Sigmoid colon (tissue), 7 donors: ENCODE results near the gene CHID1. TPM values are rescaled to one million over a fixed set of nuclear protein-coding genes. Genes with fewer than 3 reads are reported as not detected.

Source experiments
- DNase-seq: peaks from one replicate; pipeline ENCODE4 v3.0.0-alpha.2; 2019
- H3K27ac ChIP-seq, 4 donors: fragments of 200-600 bp; sonication (generic); one replicate each; pipeline ENCODE4 v1.5.1; 2016 to 2019; ENCODE audit warnings: mild to moderate bottlenecking in 1 of 4
- H3K27me3 ChIP-seq, 3 donors: fragments of 200-600 bp; sonication (generic); one replicate each; pipeline ENCODE4 v1.5.1; 2019; ENCODE audit warnings: mild to moderate bottlenecking in 1 of 3
- H3K36me3 ChIP-seq, 4 donors: fragments of 200-600 bp; sonication (generic); one replicate each; pipeline ENCODE4 v1.5.1; 2016 to 2019
- H3K4me1 ChIP-seq, 4 donors: fragments of 200-600 bp; sonication (generic); one replicate each; pipeline ENCODE4 v1.5.1; 2017 to 2019
- H3K4me3 ChIP-seq, 4 donors: fragments of 200-600 bp; sonication (generic); one replicate each; pipeline ENCODE4 v1.5.1; 2017 to 2019; ENCODE audit warnings: mild to moderate bottlenecking in 2 of 4, moderate library complexity in 1 of 4
- H3K9me3 ChIP-seq, 4 donors: fragments of 200-600 bp in 3 of 4; sonication (generic) in 3 of 4; one replicate each; pipeline versions ENCODE4 v1.5.1 to v1.6.1; 2013 to 2019
- CTCF ChIP-seq, 4 experiments: fragments of 450-650 bp in 3 of 4; fragments of 200-600 bp in 1 of 4; IDR thresholded peaks; one replicate each; pipeline ENCODE4 v1.5.1; 2016 to 2019; ENCODE audit warnings: antibody characterized with exemption in 4 of 4, mild to moderate bottlenecking in 3 of 4, moderate library complexity in 2 of 4
- EP300 ChIP-seq, 4 donors: sonication (generic); formaldehyde crosslinking; IDR thresholded peaks; one replicate each; pipeline ENCODE4 v1.6.1; 2017; ENCODE audit warnings: antibody characterized with exemption in 4 of 4
- POLR2A ChIP-seq, 2 donors: fragments of 450-650 bp; IDR thresholded peaks; one replicate each; pipeline ENCODE4 v1.6.1; 2016; ENCODE audit warnings: antibody characterized with exemption in 2 of 2, mild to moderate bottlenecking in 2 of 2, moderate library complexity in 2 of 2
- POLR2AphosphoS5 ChIP-seq, 4 donors: sonication (generic); formaldehyde crosslinking; IDR thresholded peaks; one replicate each; pipeline ENCODE4 v1.6.1; 2017; ENCODE audit warnings: antibody characterized with exemption in 4 of 4
- WGBS, 2 donors: extraction: QIAGEN DNeasy Blood & Tissue Kit; methylation state at CpG; one replicate each; pipeline ENCODE4 v1.1.7; 2013; 5-methylcytosine and 5-hydroxymethylcytosine counted together
- intact Hi-C: fragments of 100-400 bp; cut with DNase I; formaldehyde crosslinking; loops from one replicate; pipeline ENCODE4 v1.15.1; 2023
- polyA plus RNA-seq, 3 donors: library from polyadenylated mRNA; stranded (reverse); fragments of 200-250 nt; gene quantifications; one replicate each; pipeline ENCODE4 v1.2.3, GENCODE V29; 2013
- total RNA-seq, 4 donors: library from RNA; depleted of rRNA; stranded (reverse); fragments of >200 nt; gene quantifications; one replicate each; pipeline ENCODE4 v1.1.0, GENCODE V29; 2016
- donor health status: healthy with polysubstance abuse.
- donor health status: Bipolar disorder and iron deficiency.
- donor health status: healthy.

Gene CHID1
- total and polyA plus RNA-seq, 7 donors: 16.9 to 52.3 (median 47.1) TPM

DNA sequence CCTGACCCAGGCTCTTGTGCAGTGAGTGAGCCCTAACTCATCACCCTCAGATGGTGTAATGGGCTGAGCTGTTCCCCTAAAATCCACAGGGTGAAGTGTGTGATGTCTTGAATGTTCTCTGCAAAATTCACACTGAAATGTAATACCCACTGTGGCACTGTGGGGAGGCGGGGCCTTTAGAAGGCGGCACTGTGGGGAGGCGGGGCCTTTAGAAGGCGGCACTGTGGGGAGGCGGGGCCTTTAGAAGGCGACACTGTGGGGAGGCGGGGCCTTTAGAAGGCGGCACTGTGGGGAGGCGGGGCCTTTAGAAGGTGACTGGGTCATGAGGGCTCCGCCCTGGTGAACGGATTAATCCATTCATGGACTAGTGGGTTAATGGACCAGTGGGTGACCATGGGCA lies 33.0 kb downstream of the CHID1 start:
- no peak overlapping the region for H3K27ac ChIP-seq
- H3K27me3 ChIP-seq: no peaks in the 10 kb centered on the region
- H3K36me3 ChIP-seq: peaks cover 0 to 21% (median 4%) of the 10 kb centered on the region in 4 donors
- no peaks in the 10 kb centered on the region for H3K4me1 ChIP-seq
- intact Hi-C loops: no loop called here
- DNase-seq: no peak
- WGBS, 2 donors: 94 to 95% methylated on average over 11 of the region's 11 CpGs
- H3K9me3 ChIP-seq: no peaks in the 10 kb centered on the region
- H3K4me3 ChIP-seq: no peak overlapping the region
- TF ChIP-seq EP300 (IDR thresholded peaks at IDR 0.05) (no peak), POLR2AphosphoS5 (IDR thresholded peaks at IDR 0.05) (no peak), POLR2A (IDR thresholded peaks at IDR 0.05) (no peak), CTCF (IDR thresholded peaks at IDR 0.05) (no peak)

GRCh38 chr11:876545-876944 lies 34.1 kb downstream of the CHID1 start:
- Histone ChIP-seq H3K27me3 (no peaks in the 10 kb centered on the region), H3K4me3 (no peak overlapping the region), H3K27ac (no peak overlapping the region), H3K4me1 (no peaks in the 10 kb centered on the region), H3K36me3 (peaks cover 0 to 13% (median 4%) of the 10 kb centered on the region in 4 donors), H3K9me3 (no peaks in the 10 kb centered on the region)
- 85 to 88% methylated on average over 12 of the region's 12 CpGs for WGBS, 2 donors
- intact Hi-C loops: no loop called here
- DNase-seq: no peak
- TF ChIP-seq EP300 (IDR thresholded peaks at IDR 0.05) (no peak), POLR2AphosphoS5 (IDR thresholded peaks at IDR 0.05) (no peak), POLR2A (IDR thresholded peaks at IDR 0.05) (no peak), CTCF (IDR thresholded peaks at IDR 0.05) (no peak)

DNA sequence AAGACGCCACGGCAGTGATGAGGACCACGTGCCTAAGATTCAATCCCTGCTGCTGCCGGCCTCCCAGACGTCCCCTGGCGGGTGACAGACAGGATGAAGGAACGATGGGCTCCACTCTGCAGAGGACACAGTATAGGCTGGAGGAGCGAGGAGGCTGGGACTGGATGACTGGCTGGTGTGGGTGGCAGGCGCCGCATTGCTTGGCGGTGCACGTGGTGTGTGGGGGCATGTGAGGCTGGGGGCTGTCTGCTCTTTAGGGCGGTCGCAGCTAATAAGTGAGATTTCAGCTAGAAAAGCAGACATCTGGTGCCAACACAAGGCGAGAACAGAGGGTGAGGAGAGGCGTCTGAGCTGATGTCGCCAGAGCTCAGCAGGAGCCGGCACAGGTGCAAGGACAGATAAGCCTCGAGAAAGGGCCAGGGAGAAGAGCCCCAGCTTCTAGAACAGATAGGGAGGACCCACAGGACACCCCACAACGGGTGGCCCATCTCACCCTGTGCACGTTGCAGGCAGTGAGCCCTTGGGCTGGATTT lies 34.8 kb downstream of the CHID1 start:
- intact Hi-C loops: no loop called here
- Histone ChIP-seq H3K27ac (no peak overlapping the region), H3K4me3 (no peak overlapping the region), H3K36me3 (peaks cover 0 to 13% (median 4%) of the 10 kb centered on the region in 4 donors), H3K4me1 (no peaks in the 10 kb centered on the region), H3K9me3 (no peaks in the 10 kb centered on the region), H3K27me3 (no peaks in the 10 kb centered on the region)
- DNase-seq: no peak
- whole genome bisulfite sequencing, 2 donors: 92 to 94% methylated on average over 21 of the region's 21 CpGs
- TF ChIP-seq EP300 (IDR thresholded peaks at IDR 0.05): no peak

DNA sequence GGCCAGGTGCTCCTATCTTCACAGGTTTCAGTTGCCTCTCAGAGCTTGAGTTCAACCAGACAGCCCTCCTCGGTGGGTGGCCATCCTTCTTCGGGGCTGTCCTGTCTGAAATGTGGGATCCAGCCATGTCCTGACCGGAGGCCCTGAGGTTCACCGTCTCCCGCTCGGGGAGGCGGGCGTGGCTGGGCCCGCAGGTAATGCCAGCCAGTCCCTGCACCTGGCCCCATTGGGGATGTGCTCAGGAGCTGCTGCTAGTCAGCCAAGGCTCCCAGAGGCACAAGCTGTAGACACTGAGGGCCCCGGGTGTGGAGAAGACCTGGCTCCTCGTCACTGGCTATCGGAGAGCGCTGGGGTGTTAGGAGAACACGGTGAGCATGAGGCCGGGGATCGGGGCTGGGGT lies 35.4 kb downstream of the CHID1 start:
- WGBS, 2 donors: 73 to 89% methylated on average over 16 of the region's 16 CpGs
- Histone ChIP-seq H3K9me3 (no peaks in the 10 kb centered on the region), H3K4me3 (no peak overlapping the region), H3K27me3 (no peaks in the 10 kb centered on the region), H3K4me1 (no peaks in the 10 kb centered on the region), H3K27ac (no peak overlapping the region), H3K36me3 (peaks cover 0 to 10% (median 2%) of the 10 kb centered on the region in 4 donors)
- DNase-seq: no peak
- intact Hi-C loops: no loop called here
- TF ChIP-seq POLR2AphosphoS5 (IDR thresholded peaks at IDR 0.05) (no peak), CTCF (IDR thresholded peaks at IDR 0.05) (no peak), POLR2A (IDR thresholded peaks at IDR 0.05) (no peak), EP300 (IDR thresholded peaks at IDR 0.05) (no peak)

DNA sequence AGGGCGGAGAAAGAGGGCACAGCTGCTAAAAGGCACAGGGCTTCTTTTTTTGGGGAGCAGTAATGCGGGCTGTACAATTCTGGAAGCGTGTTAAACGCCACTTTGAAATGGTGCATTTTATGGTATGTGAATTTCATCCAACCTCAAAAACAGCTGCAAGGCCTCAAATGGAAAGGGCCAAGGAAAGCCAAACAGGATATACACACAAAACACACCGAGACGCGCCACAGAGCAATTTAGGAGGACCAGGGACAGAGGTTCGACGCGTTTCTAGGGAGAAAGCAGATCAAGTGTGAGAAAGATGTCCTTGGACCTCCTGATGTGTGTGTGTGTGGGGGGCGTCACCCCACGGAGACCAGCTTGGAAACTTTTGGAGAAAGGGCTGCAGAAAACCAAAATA lies 36.9 kb downstream of the CHID1 start:
- no peaks in the 10 kb centered on the region for H3K4me1 ChIP-seq
- DNase-seq: no peak
- H3K27ac ChIP-seq: no peak overlapping the region
- intact Hi-C loops: no loop called here
- TF ChIP-seq POLR2A (IDR thresholded peaks at IDR 0.05) (no peak), POLR2AphosphoS5 (IDR thresholded peaks at IDR 0.05) (no peak), CTCF (IDR thresholded peaks at IDR 0.05) (no peak), EP300 (IDR thresholded peaks at IDR 0.05) (no peak)
- no peaks in the 10 kb centered on the region for H3K27me3 ChIP-seq
- no peak overlapping the region for H3K4me3 ChIP-seq
- no peaks in the 10 kb centered on the region for H3K9me3 ChIP-seq
- WGBS, 2 donors: 74 to 80% methylated on average over 12 of the region's 12 CpGs
- peaks cover 0 to 10% (median 0%) of the 10 kb centered on the region in 4 donors for H3K36me3 ChIP-seq
